HEK293 (cell line): ENCODE data around the gene OR5AU1.
A peak's percentile ranks its signal among the peaks of the same experiment; 100 is the strongest.

ENCODE experiments used
- BCL11B ChIP-seq: fragments of 450-650 bp; formaldehyde crosslinking; IDR thresholded peaks from 2 replicates; pipeline ENCODE4 v1.5.1; 2016; ENCODE audit warnings: low read depth, missing biosample characterization, missing genetic modification characterization
- ELK4 ChIP-seq: IDR thresholded peaks from 2 replicates; pipeline ENCODE4 v1.6.1; 2011; ENCODE audit warnings: mild to moderate bottlenecking, low read depth, low read length, borderline replicate concordance
- FEZF1 ChIP-seq: fragments of 450-650 bp; formaldehyde crosslinking; IDR thresholded peaks from 2 replicates; pipeline ENCODE4 v1.5.1; 2016; ENCODE audit warnings: missing biosample characterization, missing genetic modification characterization
- GFI1B ChIP-seq: fragments of 450-650 bp; formaldehyde crosslinking; IDR thresholded peaks from 2 replicates; pipeline ENCODE4 v1.5.1; 2016; ENCODE audit warnings: missing biosample characterization, missing genetic modification characterization
- GLI4 ChIP-seq: fragments of 450-650 bp; formaldehyde crosslinking; IDR thresholded peaks from 2 replicates; pipeline ENCODE4 v1.5.1; 2016; ENCODE audit warnings: missing biosample characterization, missing genetic modification characterization
- GLIS1 ChIP-seq: fragments of 450-650 bp; formaldehyde crosslinking; IDR thresholded peaks from 2 replicates; pipeline ENCODE4 v1.5.1; 2016; ENCODE audit warnings: missing biosample characterization, missing genetic modification characterization
- HOXD13 ChIP-seq: sonication (generic); formaldehyde crosslinking; IDR thresholded peaks from 2 replicates; pipeline ENCODE4 v1.8.0; 2022; ENCODE audit warnings: missing genetic modification reagents, borderline replicate concordance
- MEIS1 ChIP-seq: sonication (generic); formaldehyde crosslinking; IDR thresholded peaks from 2 replicates; pipeline ENCODE4 v1.8.1; 2022; ENCODE audit warnings: missing genetic modification reagents, mild to moderate bottlenecking, borderline replicate concordance
- OSR2 ChIP-seq: fragments of 450-650 bp; formaldehyde crosslinking; IDR thresholded peaks from 2 replicates; pipeline ENCODE4 v1.5.1; 2016; ENCODE audit warnings: missing biosample characterization, missing genetic modification characterization
- SETDB1 ChIP-seq: IDR thresholded peaks from one replicate; pipeline ENCODE4 v1.6.1; 2017; ENCODE audit warnings: mild to moderate bottlenecking, low read length, moderate library complexity, mixed read lengths; ENCODE audit not compliant: insufficient read length
- TCF7L2 ChIP-seq: IDR thresholded peaks from 2 replicates; pipeline ENCODE4 v1.6.1; 2011; ENCODE audit warnings: low read depth, mild to moderate bottlenecking, inconsistent platforms, low read length, moderate library complexity, borderline replicate concordance
- TSHZ1 ChIP-seq: fragments of 450-650 bp; formaldehyde crosslinking; IDR thresholded peaks from 2 replicates; pipeline ENCODE4 v1.5.1; 2016; ENCODE audit warnings: missing biosample characterization, missing genetic modification characterization, borderline replicate concordance
- YY2 ChIP-seq: fragments of 450-650 bp; formaldehyde crosslinking; IDR thresholded peaks from 2 replicates; pipeline ENCODE4 v1.5.1; 2016; ENCODE audit warnings: missing biosample characterization, missing genetic modification characterization
- ZFP3 ChIP-seq: fragments of 450-650 bp; formaldehyde crosslinking; IDR thresholded peaks from 2 replicates; pipeline ENCODE4 v1.5.1; 2016; ENCODE audit warnings: low read depth, missing biosample characterization, missing genetic modification characterization
- ZNF121 ChIP-seq: fragments of 450-650 bp; formaldehyde crosslinking; IDR thresholded peaks from 2 replicates; pipeline ENCODE4 v1.5.1; 2016; ENCODE audit warnings: missing biosample characterization, missing genetic modification characterization
- ZNF146 ChIP-seq: fragments of 450-650 bp; formaldehyde crosslinking; IDR thresholded peaks from 2 replicates; pipeline ENCODE4 v1.5.1; 2016; ENCODE audit warnings: missing biosample characterization, missing genetic modification characterization
- ZNF211 ChIP-seq: fragments of 450-650 bp; formaldehyde crosslinking; IDR thresholded peaks from 2 replicates; pipeline ENCODE4 v1.5.1; 2016; ENCODE audit warnings: low read depth, missing biosample characterization, missing genetic modification characterization
- ZNF221 ChIP-seq: fragments of 450-650 bp; formaldehyde crosslinking; IDR thresholded peaks from 2 replicates; pipeline ENCODE4 v1.5.1; 2017; ENCODE audit warnings: missing biosample characterization, missing genetic modification characterization, borderline replicate concordance
- ZNF23 ChIP-seq: fragments of 450-650 bp; formaldehyde crosslinking; IDR thresholded peaks from 2 replicates; pipeline ENCODE4 v1.5.1; 2016; ENCODE audit warnings: missing biosample characterization, missing genetic modification characterization, borderline replicate concordance
- ZNF248 ChIP-seq: fragments of 450-650 bp; formaldehyde crosslinking; IDR thresholded peaks from 2 replicates; pipeline ENCODE4 v1.5.1; 2017; ENCODE audit warnings: missing biosample characterization, missing genetic modification characterization
- ZNF292 ChIP-seq: fragments of 450-650 bp; formaldehyde crosslinking; IDR thresholded peaks from 2 replicates; pipeline ENCODE4 v1.5.1; 2016; ENCODE audit warnings: low read depth, missing biosample characterization, missing genetic modification characterization, borderline replicate concordance
- ZNF423 ChIP-seq: fragments of 450-650 bp; formaldehyde crosslinking; IDR thresholded peaks from 2 replicates; pipeline ENCODE4 v1.5.1; 2016; ENCODE audit warnings: missing biosample characterization, missing genetic modification characterization
- ZNF48 ChIP-seq: fragments of 450-650 bp; formaldehyde crosslinking; IDR thresholded peaks from 2 replicates; pipeline ENCODE4 v1.5.1; 2016; ENCODE audit warnings: missing biosample characterization, missing genetic modification characterization
- ZNF510 ChIP-seq: fragments of 450-650 bp; formaldehyde crosslinking; IDR thresholded peaks from 2 replicates; pipeline ENCODE4 v1.5.1; 2018; ENCODE audit warnings: mild to moderate bottlenecking, missing genetic modification characterization, missing biosample characterization; ENCODE audit not compliant: insufficient replicate concordance
- ZNF529 ChIP-seq: fragments of 450-650 bp; formaldehyde crosslinking; IDR thresholded peaks from 2 replicates; pipeline ENCODE4 v1.5.1; 2017; ENCODE audit warnings: missing genetic modification characterization, missing biosample characterization; ENCODE audit not compliant: insufficient replicate concordance
- ZNF555 ChIP-seq: fragments of 450-650 bp; formaldehyde crosslinking; conservative IDR thresholded peaks from 2 replicates; pipeline ENCODE4 v1.5.1; 2017; ENCODE audit warnings: missing biosample characterization, mild to moderate bottlenecking, missing genetic modification characterization, inconsistent platforms
- ZNF558 ChIP-seq: fragments of 450-650 bp; formaldehyde crosslinking; IDR thresholded peaks from 2 replicates; pipeline ENCODE4 v1.5.1; 2016; ENCODE audit warnings: missing biosample characterization, missing genetic modification characterization
- ZNF561 ChIP-seq: fragments of 450-650 bp; IDR thresholded peaks from 2 replicates; pipeline ENCODE4 v1.5.1; 2018; ENCODE audit warnings: missing biosample characterization, missing genetic modification characterization, borderline replicate concordance
- ZNF585B ChIP-seq: fragments of 450-650 bp; formaldehyde crosslinking; IDR thresholded peaks from 2 replicates; pipeline ENCODE4 v1.5.1; 2016; ENCODE audit warnings: missing biosample characterization, missing genetic modification characterization
- ZNF600 ChIP-seq: fragments of 450-650 bp; formaldehyde crosslinking; IDR thresholded peaks from 2 replicates; pipeline ENCODE4 v1.5.1; 2016; ENCODE audit warnings: missing biosample characterization, missing genetic modification characterization
- ZNF623 ChIP-seq: fragments of 450-650 bp; formaldehyde crosslinking; IDR thresholded peaks from 2 replicates; pipeline ENCODE4 v1.5.1; 2016; ENCODE audit warnings: missing biosample characterization, missing genetic modification characterization
- TF ChIP-seq, protein P1 (sequence below): fragments of 450-650 bp; formaldehyde crosslinking; IDR thresholded peaks from 2 replicates; pipeline ENCODE4 v1.5.1; 2016; ENCODE audit warnings: missing biosample characterization, missing genetic modification characterization
- TF ChIP-seq, protein P2 (sequence below): fragments of 450-650 bp; formaldehyde crosslinking; IDR thresholded peaks from 2 replicates; pipeline ENCODE4 v1.5.1; 2016; ENCODE audit warnings: missing biosample characterization, missing genetic modification characterization

OR5AU1 gene

GRCh38 chr14:21191809-21192446 is 36.1 kb upstream of the OR5AU1 start (continued):
- TF ChIP-seq, protein P1, sequence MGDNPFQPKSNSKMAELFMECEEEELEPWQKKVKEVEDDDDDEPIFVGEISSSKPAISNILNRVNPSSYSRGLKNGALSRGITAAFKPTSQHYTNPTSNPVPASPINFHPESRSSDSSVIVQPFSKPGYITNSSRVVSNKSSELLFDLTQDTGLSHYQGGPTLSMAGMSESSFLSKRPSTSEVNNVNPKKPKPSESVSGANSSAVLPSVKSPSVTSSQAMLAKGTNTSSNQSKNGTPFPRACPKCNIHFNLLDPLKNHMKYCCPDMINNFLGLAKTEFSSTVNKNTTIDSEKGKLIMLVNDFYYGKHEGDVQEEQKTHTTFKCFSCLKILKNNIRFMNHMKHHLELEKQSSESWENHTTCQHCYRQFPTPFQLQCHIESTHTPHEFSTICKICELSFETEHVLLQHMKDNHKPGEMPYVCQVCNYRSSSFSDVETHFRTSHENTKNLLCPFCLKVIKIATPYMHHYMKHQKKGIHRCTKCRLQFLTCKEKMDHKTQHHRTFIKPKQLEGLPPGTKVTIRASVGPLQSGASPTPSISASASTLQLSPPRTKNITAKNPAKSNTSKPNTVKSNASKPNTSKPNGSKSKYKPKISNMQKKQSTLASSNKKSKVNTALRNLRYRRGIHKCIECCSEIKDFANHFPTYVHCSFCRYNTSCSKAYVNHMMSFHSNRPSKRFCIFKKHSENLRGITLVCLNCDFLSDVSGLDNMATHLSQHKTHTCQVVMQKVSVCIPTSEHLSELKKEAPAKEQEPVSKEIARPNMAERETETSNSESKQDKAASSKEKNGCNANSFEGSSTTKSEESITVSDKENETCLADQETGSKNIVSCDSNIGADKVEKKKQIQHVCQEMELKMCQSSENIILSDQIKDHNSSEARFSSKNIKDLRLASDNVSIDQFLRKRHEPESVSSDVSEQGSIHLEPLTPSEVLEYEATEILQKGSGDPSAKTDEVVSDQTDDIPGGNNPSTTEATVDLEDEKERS (tag by site-specific recombination), result no peak
- TF ChIP-seq ZNF600 (peak; percentile 96), ZNF529 (no peak), SETDB1 (no peak), ZNF555 (tag by site-specific recombination) (no peak), ZNF211 (tag by site-specific recombination) (no peak), FEZF1 (tag by site-specific recombination) (no peak), GFI1B (no peak), ZFP3 (tag by site-specific recombination) (no peak), TCF7L2 (no peak), ELK4 (no peak), ZNF510 (tag by site-specific recombination) (no peak), ZNF48 (tag by site-specific recombination) (no peak), ZNF146 (tag by site-specific recombination) (no peak), ZNF292 (no peak), ZNF221 (tag by site-specific recombination) (no peak), ZNF121 (no peak), ZNF23 (tag by site-specific recombination) (no peak), ZNF561 (tag by site-specific recombination) (peak; percentile 69; the same call in 1 of the 2 replicates), BCL11B (tag by site-specific recombination) (no peak), ZNF423 (tag by site-specific recombination) (no peak), TSHZ1 (tag by site-specific recombination) (no peak), HOXD13 (CRISPR knock-in tag) (no peak), OSR2 (tag by site-specific recombination) (peak; percentile 89), GLI4 (no peak), ZNF558 (tag by site-specific recombination) (0 out of 2 replicates have a peak, but pooled peaks have one; percentile 25), GLIS1 (tag by site-specific recombination) (peak; percentile 73), ZNF248 (tag by site-specific recombination) (no peak), ZNF585B (tag by site-specific recombination) (no peak), YY2 (tag by site-specific recombination) (no peak), MEIS1 (CRISPR knock-in tag) (no peak), ZNF623 (tag by site-specific recombination) (no peak)
- TF ChIP-seq, protein P2, sequence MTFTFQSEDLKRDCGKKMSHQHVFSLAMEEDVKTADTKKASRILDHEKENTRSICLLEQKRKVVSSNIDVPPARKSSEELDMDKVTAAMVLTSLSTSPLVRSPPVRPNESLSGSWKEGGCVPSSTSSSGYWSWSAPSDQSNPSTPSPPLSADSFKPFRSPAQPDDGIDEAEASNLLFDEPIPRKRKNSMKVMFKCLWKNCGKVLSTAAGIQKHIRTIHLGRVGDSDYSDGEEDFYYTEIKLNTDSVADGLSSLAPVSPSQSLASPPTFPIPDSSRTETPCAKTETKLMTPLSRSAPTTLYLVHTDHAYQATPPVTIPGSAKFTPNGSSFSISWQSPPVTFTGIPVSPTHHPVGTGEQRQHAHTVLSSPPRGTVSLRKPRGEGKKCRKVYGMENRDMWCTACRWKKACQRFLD (tag by site-specific recombination), result no peak
